ENCODE results near the gene HECTD1. TPM values are rescaled to one million over a fixed set of nuclear protein-coding genes. Genes with fewer than 3 reads are reported as not detected.

Gene HECTD1
- total RNA-seq, 1 experiment from 2014 or later, result 160 TPM

DNA sequence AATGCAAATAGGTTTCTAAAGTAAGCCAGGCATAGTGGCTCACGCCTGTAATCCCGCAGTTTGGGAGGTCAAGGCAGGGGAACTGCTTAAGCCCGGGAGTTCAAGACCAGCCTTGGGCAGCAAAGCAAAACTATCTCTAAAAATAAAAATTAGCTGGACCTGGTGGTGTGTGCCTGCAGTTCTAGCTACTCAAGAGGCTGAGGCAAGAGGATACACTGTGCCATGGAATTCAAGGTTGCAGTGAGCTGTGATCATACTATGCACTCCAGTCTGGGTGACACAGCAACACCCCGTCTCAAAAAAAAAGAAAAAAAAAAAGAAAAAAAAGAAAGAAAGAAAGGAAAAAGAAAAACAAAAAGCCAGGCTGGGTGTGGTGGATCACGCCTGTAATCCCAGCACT lies 46.3 kb downstream of the HECTD1 start:
- intact Hi-C loops (cut with micrococcal nuclease), result no loop called here
- Histone ChIP-seq H3K4me1 (ENCODE audit: control insufficient read depth in 1 of 2, insufficient read depth in 2 of 2, low read length in 2 of 2) (peaks cover 66 to 69% of the 10 kb centered on the region in 2 experiments), H3K9me2 (ENCODE audit: insufficient read depth) (no peaks in the 10 kb centered on the region), H3K27ac (ENCODE audit: low read depth, low read length) (peak overlapping the region; percentile 73), H3K36me3 (ENCODE audit: control insufficient read depth in 1 of 2, insufficient read depth in 2 of 2, low read length in 2 of 2) (peaks cover 9 to 30% of the 10 kb centered on the region in 2 experiments; a peak in 3 of 4 replicates), H3K9me3 (ENCODE audit: control insufficient read depth in 1 of 2, insufficient read depth in 1 of 2, low read depth in 1 of 2, low read length in 2 of 2) (no peaks in the 10 kb centered on the region), H3K4me2 (ENCODE audit: low read length) (peak overlapping the region; percentile 71; the same call in 1 of the 2 replicates), H3K27me3 (ENCODE audit: insufficient read depth, low read length) (no peaks in the 10 kb centered on the region), H3K4me3 (replicated peaks in 1 of 2; ENCODE audit: low read depth in 1 of 2, low read length in 2 of 2) (no peak overlapping the region), H3K79me2 (ENCODE audit: insufficient read depth, low read length) (peaks cover 62% of the 10 kb centered on the region), H4K20me1 (ENCODE audit: insufficient read depth) (0 out of 2 replicates have a peak, but pooled peaks cover 3% of the 10 kb centered on the region), H2AFZ (ENCODE audit: low read depth, low read length, poor library complexity, severe bottlenecking) (no peak overlapping the region), H3K9ac (ENCODE audit: low read length) (0 out of 2 replicates have a peak overlapping the region, but pooled peaks have one; percentile 6)
- POLR2A ChIA-PET, result no interaction called here
- DNase-seq (ENCODE audit: low read depth, low spot score), result no peak
- TF ChIP-seq EGR1 (IDR thresholded peaks at IDR 0.05; ENCODE audit: low read depth) (no peak), YY1 (IDR thresholded peaks at IDR 0.05; ENCODE audit: extremely low read depth, insufficient replicate concordance, low read depth, low read length) (no peak), ZNF274 (IDR thresholded peaks at IDR 0.05; ENCODE audit: low read depth, low read length) (no peak), TCF7L2 (IDR thresholded peaks at IDR 0.05; ENCODE audit: borderline replicate concordance, extremely low read depth, insufficient read depth, insufficient read length) (no peak), ZBTB33 (IDR thresholded peaks at IDR 0.05; ENCODE audit: extremely low read depth, insufficient replicate concordance, low read length) (no peak), CEBPB (IDR thresholded peaks at IDR 0.05; ENCODE audit: low read depth) (no peak), ELF1 (IDR thresholded peaks at IDR 0.05; ENCODE audit: borderline replicate concordance, low read depth) (no peak), CBX3 (IDR thresholded peaks at IDR 0.05; ENCODE audit: low read depth) (no peak), POLR2A (IDR thresholded peaks at IDR 0.05; ENCODE audit: borderline replicate concordance, extremely low read depth, insufficient read depth, insufficient read length) (no peak), FOSL1 (IDR thresholded peaks at IDR 0.05; ENCODE audit: low read depth) (no peak), EZH2phosphoT487 (IDR thresholded peaks at IDR 0.05; ENCODE audit: borderline replicate concordance) (no peak), SP1 (IDR thresholded peaks at IDR 0.05; ENCODE audit: low read depth) (no peak), RAD21 (IDR thresholded peaks at IDR 0.05; ENCODE audit: low read depth) (no peak), ZFX (IDR thresholded peaks at IDR 0.05) (no peak), EZH2 (IDR thresholded peaks at IDR 0.05) (no peak), POLR2AphosphoS5 (IDR thresholded peaks at IDR 0.05; ENCODE audit: low read depth, low read length) (no peak)
- TF ChIP-seq, protein P1, sequence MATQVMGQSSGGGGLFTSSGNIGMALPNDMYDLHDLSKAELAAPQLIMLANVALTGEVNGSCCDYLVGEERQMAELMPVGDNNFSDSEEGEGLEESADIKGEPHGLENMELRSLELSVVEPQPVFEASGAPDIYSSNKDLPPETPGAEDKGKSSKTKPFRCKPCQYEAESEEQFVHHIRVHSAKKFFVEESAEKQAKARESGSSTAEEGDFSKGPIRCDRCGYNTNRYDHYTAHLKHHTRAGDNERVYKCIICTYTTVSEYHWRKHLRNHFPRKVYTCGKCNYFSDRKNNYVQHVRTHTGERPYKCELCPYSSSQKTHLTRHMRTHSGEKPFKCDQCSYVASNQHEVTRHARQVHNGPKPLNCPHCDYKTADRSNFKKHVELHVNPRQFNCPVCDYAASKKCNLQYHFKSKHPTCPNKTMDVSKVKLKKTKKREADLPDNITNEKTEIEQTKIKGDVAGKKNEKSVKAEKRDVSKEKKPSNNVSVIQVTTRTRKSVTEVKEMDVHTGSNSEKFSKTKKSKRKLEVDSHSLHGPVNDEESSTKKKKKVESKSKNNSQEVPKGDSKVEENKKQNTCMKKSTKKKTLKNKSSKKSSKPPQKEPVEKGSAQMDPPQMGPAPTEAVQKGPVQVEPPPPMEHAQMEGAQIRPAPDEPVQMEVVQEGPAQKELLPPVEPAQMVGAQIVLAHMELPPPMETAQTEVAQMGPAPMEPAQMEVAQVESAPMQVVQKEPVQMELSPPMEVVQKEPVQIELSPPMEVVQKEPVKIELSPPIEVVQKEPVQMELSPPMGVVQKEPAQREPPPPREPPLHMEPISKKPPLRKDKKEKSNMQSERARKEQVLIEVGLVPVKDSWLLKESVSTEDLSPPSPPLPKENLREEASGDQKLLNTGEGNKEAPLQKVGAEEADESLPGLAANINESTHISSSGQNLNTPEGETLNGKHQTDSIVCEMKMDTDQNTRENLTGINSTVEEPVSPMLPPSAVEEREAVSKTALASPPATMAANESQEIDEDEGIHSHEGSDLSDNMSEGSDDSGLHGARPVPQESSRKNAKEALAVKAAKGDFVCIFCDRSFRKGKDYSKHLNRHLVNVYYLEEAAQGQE (IDR thresholded peaks at IDR 0.05; ENCODE audit: low read depth), result no peak
- TF ChIP-seq, protein P2, sequence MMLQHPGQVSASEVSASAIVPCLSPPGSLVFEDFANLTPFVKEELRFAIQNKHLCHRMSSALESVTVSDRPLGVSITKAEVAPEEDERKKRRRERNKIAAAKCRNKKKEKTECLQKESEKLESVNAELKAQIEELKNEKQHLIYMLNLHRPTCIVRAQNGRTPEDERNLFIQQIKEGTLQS (IDR thresholded peaks at IDR 0.05), result no peak
- TF ChIP-seq, protein P3, sequence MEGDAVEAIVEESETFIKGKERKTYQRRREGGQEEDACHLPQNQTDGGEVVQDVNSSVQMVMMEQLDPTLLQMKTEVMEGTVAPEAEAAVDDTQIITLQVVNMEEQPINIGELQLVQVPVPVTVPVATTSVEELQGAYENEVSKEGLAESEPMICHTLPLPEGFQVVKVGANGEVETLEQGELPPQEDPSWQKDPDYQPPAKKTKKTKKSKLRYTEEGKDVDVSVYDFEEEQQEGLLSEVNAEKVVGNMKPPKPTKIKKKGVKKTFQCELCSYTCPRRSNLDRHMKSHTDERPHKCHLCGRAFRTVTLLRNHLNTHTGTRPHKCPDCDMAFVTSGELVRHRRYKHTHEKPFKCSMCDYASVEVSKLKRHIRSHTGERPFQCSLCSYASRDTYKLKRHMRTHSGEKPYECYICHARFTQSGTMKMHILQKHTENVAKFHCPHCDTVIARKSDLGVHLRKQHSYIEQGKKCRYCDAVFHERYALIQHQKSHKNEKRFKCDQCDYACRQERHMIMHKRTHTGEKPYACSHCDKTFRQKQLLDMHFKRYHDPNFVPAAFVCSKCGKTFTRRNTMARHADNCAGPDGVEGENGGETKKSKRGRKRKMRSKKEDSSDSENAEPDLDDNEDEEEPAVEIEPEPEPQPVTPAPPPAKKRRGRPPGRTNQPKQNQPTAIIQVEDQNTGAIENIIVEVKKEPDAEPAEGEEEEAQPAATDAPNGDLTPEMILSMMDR (IDR thresholded peaks at IDR 0.05 in 2 of 3, conservative IDR thresholded peaks at IDR 0.05 in 1 of 3; ENCODE audit: borderline replicate concordance in 1 of 3, insufficient read depth in 1 of 3, low read depth in 2 of 3, low read length in 2 of 3), result no peak
- CTCF ChIA-PET, result no interaction called here
- RAD21 ChIA-PET (ENCODE audit: low non-redundant PET in 1 of 2, low total read pairs in 2 of 2, uncharacterized antibody in 2 of 2, unreplicated experiment in 2 of 2), result interaction anchor here in 1 of 2 experiments (0.7 kb wide), 1 partner anchor 904 kb away, joined by 3 read pairs; no protein-coding TSS in a partner anchor
- BruUV-seq (replicated peaks), result no TSS peak
- ATAC-seq, result no peak

Data from HCT116 (cell line).